ENCODE data around the gene KDM3A. TPM values are rescaled to one million over a fixed set of nuclear protein-coding genes. Genes with fewer than 3 reads are reported as not detected.

Gene KDM3A
- total RNA-seq, 1 donor from 2014 or later: 46.0 TPM

DNA sequence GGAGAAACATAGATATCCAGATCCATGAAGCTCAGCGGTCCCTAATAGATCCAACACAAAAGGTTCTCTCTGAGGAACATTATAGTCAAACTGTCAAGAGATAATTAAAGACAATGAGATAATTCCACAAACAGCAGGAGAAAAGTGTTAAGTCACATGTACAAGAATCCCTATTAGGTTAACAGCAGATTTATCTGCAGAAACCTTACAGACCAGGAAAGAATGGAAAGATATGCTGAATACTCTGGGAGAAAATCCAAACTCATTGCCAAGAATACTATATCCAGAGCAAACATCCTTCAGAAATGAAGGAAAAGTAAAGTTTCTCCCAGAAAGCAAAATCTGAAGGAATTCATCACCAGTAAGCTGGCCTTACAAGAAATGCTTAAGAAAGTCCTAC lies 10.8 kb upstream of the KDM3A start:
- Mint-ChIP-seq H3K9me3 (peaks cover 10% of the 10 kb centered on the region), H3K4me3 (no peak overlapping the region), H3K36me3 (ENCODE audit: low read depth) (no peaks in the 10 kb centered on the region), H3K4me1 (no peaks in the 10 kb centered on the region), H3K27me3 (peaks cover 29% of the 10 kb centered on the region), H3K27ac (no peak overlapping the region)
- ATAC-seq (ENCODE audit: low read depth) (no peak), DNase-seq (no peak)
- TF ChIP-seq, protein P1, sequence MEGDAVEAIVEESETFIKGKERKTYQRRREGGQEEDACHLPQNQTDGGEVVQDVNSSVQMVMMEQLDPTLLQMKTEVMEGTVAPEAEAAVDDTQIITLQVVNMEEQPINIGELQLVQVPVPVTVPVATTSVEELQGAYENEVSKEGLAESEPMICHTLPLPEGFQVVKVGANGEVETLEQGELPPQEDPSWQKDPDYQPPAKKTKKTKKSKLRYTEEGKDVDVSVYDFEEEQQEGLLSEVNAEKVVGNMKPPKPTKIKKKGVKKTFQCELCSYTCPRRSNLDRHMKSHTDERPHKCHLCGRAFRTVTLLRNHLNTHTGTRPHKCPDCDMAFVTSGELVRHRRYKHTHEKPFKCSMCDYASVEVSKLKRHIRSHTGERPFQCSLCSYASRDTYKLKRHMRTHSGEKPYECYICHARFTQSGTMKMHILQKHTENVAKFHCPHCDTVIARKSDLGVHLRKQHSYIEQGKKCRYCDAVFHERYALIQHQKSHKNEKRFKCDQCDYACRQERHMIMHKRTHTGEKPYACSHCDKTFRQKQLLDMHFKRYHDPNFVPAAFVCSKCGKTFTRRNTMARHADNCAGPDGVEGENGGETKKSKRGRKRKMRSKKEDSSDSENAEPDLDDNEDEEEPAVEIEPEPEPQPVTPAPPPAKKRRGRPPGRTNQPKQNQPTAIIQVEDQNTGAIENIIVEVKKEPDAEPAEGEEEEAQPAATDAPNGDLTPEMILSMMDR (IDR thresholded peaks at IDR 0.05): no peak
- ChIA-PET POLR2A (no interaction called here), CTCF (no interaction called here)
- intact Hi-C loops (cut with micrococcal nuclease): no loop called here

DNA sequence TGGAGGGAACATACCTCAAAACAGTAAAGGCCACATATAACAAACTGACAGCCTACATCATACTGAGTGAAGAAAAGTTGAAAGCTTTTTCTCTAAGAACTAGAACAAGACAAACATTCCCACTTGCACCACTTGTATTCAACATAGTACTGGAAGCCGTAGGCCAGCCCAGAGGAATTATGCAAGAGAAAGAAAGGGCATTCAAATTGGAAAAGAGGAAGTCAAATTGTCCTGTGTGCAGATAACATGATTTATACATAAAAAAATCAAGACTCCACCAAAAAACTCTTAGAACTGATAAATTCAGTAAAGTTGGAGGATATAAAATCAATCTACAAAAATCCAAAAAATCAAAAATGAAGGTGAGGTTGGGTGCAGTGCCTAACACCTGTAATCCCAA lies 8.0 kb upstream of the KDM3A start:
- CTCF ChIA-PET: no interaction called here
- Mint-ChIP-seq H3K9me3 (peaks cover 17% of the 10 kb centered on the region), H3K27me3 (peaks cover 16% of the 10 kb centered on the region), H3K4me1 (no peaks in the 10 kb centered on the region), H3K36me3 (ENCODE audit: low read depth) (peaks cover under 1% of the 10 kb centered on the region), H3K4me3 (no peak overlapping the region), H3K27ac (no peak overlapping the region)
- intact Hi-C loops (cut with micrococcal nuclease): no loop called here
- no peak for DNase-seq
- TF ChIP-seq, protein P1 (IDR thresholded peaks at IDR 0.05): no peak
- no peak for ATAC-seq (ENCODE audit: low read depth)
- POLR2A ChIA-PET: no interaction called here

DNA sequence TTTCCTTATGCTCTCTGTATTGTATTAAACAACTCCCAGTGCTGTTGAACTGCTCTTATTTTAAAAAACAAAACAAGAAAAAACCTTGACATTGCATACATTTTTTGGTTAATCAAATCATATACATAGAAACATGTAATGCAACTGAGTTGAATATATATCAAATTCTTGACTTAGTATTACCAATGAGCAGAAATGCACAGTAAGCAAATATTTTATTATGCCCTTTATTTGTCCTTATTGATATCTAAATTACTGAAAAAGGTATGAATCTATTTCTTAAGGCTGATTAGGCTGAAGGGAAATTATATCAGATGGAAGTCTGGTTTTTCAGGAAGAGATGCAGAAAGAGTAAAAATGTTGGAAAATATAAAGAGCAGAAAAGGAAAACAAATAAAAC lies 6.9 kb upstream of the KDM3A start:
- Mint-ChIP-seq H3K4me1 (no peaks in the 10 kb centered on the region), H3K27me3 (peaks cover 10% of the 10 kb centered on the region), H3K9me3 (peaks cover 18% of the 10 kb centered on the region), H3K4me3 (no peak overlapping the region), H3K27ac (no peak overlapping the region), H3K36me3 (ENCODE audit: low read depth) (peaks cover 2% of the 10 kb centered on the region)
- no peak for ATAC-seq (ENCODE audit: low read depth)
- CTCF ChIA-PET: no interaction called here
- intact Hi-C loops (cut with micrococcal nuclease): no loop called here
- no peak for DNase-seq
- TF ChIP-seq, protein P1 (IDR thresholded peaks at IDR 0.05): no peak
- POLR2A ChIA-PET: no interaction called here

DNA sequence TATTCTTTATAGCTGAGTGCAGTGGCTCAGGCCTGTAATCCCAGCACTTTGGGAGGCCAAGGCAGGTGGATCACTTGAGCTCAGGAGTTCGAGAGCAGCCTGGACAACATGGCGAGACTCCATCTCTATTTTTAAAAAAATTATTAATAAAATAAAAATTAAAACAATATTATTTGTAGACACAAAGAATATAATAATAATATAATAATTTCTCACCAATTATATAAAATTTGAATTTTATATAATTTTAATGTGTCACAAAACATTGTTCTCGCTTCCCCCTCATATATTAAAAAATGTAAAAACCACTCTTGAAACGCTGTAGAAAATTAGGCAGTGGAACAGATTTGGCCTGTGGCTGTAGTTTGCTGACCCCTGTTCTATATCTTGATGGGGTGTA lies 5.6 kb upstream of the KDM3A start:
- ATAC-seq (ENCODE audit: low read depth) (no peak), DNase-seq (no peak)
- Mint-ChIP-seq H3K4me3 (no peak overlapping the region), H3K4me1 (peaks cover 3% of the 10 kb centered on the region), H3K27me3 (peaks cover 4% of the 10 kb centered on the region), H3K27ac (no peak overlapping the region), H3K36me3 (ENCODE audit: low read depth) (peaks cover 9% of the 10 kb centered on the region), H3K9me3 (peaks cover 18% of the 10 kb centered on the region)
- TF ChIP-seq, protein P1 (IDR thresholded peaks at IDR 0.05): no peak
- POLR2A ChIA-PET: no interaction called here
- CTCF ChIA-PET: no interaction called here
- intact Hi-C loops (cut with micrococcal nuclease): no loop called here

DNA sequence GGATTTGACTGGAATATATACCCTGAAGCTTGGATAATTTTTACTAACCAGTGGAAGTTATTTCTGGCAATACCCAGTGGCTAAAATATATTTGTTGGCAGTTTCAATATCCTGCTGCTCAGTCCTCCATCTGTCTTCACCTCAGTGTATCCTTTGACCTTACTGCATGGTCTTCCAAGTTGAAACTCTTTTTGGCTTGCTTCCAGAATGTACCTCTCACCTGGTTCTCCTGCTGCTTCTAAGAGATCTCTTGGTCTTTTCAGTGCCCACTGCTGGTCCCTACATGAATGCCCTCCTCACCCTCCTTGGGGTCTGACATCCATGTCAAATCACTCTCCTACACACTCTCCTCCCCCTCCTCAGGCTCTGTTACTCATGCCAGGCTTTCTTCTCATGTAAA lies 4.8 kb upstream of the KDM3A start:
- ATAC-seq (ENCODE audit: low read depth) (no peak), DNase-seq (no peak)
- intact Hi-C loops (cut with micrococcal nuclease): no loop called here
- Mint-ChIP-seq H3K4me1 (peaks cover 8% of the 10 kb centered on the region), H3K27ac (no peak overlapping the region), H3K36me3 (ENCODE audit: low read depth) (peaks cover 16% of the 10 kb centered on the region), H3K9me3 (peaks cover 19% of the 10 kb centered on the region), H3K4me3 (no peak overlapping the region), H3K27me3 (peaks cover 3% of the 10 kb centered on the region)
- POLR2A ChIA-PET: no interaction called here
- TF ChIP-seq, protein P1 (IDR thresholded peaks at IDR 0.05): no peak
- CTCF ChIA-PET: no interaction called here

Data from activated B cell treated with CpG ODN at 0.5 μM for 24 hours (primary cell).